Omental fat pad (tissue), 4 donors: ENCODE results near the gene LIFR. TPM values are rescaled to one million over a fixed set of nuclear protein-coding genes. Genes with fewer than 3 reads are reported as not detected.
A peak's percentile ranks its signal among the peaks of the same experiment; 100 is the strongest.
"Not testable (repeated sequence)": the region's sequence is repeated elsewhere in the genome, so short reads cannot be mapped to it uniquely, and the experiment has no call there.

Experiments used
- ATAC-seq: fragments of 150-250 bp; one replicate; pipeline ENCODE4 v1.9.1; 2016; ENCODE audit warnings: mild to moderate bottlenecking, moderate library complexity; ENCODE audit not compliant: low FRiP score
- DNase-seq: peaks from one replicate; pipeline ENCODE4 v3.0.0-alpha.2; 2019; ENCODE audit warnings: low spot score
- total RNA-seq, 4 donors: library from RNA; depleted of rRNA; stranded (reverse); fragments of >200 nt; gene quantifications; one replicate each; pipeline ENCODE4 v1.1.0, GENCODE V29; 2016
- TF ChIP-seq, protein P1 (sequence below), 3 donors: fragments of 450-650 bp; IDR thresholded peaks; one replicate each; pipeline ENCODE4 v1.5.1; 2016 to 2017; ENCODE audit warnings: antibody characterized with exemption in 3 of 3, mild to moderate bottlenecking in 3 of 3, moderate library complexity in 2 of 3

LIFR gene
- total RNA-seq, 4 donors from 2014 or later: 95.9 to 388 (median 126) TPM

DNA sequence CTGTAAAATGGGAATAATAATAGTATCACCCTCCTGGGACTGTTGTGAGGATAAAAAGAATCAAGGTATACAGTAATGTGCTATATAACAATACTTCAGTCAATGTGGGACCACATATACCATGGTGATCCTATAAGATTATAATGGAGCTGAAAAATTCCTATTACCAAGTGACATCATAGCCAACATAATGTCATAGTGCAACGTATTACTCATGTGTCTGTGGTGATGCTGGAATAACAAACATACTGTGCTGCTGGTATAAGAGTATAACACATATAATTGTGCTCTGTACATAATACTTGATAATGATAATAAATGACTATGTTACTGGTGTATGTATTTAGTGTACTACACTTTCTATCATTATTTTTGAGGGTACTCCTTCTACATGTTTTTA, 38.1 kb downstream of the LIFR start:
- ATAC-seq (no peak), DNase-seq (no peak)
- TF ChIP-seq, protein P1, sequence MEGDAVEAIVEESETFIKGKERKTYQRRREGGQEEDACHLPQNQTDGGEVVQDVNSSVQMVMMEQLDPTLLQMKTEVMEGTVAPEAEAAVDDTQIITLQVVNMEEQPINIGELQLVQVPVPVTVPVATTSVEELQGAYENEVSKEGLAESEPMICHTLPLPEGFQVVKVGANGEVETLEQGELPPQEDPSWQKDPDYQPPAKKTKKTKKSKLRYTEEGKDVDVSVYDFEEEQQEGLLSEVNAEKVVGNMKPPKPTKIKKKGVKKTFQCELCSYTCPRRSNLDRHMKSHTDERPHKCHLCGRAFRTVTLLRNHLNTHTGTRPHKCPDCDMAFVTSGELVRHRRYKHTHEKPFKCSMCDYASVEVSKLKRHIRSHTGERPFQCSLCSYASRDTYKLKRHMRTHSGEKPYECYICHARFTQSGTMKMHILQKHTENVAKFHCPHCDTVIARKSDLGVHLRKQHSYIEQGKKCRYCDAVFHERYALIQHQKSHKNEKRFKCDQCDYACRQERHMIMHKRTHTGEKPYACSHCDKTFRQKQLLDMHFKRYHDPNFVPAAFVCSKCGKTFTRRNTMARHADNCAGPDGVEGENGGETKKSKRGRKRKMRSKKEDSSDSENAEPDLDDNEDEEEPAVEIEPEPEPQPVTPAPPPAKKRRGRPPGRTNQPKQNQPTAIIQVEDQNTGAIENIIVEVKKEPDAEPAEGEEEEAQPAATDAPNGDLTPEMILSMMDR (IDR thresholded peaks at IDR 0.05): no peak

DNA sequence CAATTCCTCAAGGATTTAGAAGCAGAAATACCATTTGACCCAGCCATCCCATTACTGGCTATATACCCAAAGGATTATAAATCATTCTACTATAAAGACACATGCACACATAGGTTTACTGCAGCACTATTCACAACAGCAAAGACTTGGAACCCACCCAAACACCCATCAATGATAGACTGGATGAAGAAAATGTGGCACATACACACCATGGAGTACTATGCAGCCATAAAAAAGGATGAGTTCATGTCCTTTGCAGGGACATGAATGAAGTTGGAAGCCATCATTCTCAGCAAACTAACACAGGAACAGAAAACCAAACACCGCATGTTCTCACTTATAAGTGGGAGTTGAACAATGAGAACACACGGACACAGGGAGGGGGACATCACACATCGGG, 39.8 kb downstream of the LIFR start:
- not testable (repeated sequence) for ATAC-seq, DNase-seq

DNA sequence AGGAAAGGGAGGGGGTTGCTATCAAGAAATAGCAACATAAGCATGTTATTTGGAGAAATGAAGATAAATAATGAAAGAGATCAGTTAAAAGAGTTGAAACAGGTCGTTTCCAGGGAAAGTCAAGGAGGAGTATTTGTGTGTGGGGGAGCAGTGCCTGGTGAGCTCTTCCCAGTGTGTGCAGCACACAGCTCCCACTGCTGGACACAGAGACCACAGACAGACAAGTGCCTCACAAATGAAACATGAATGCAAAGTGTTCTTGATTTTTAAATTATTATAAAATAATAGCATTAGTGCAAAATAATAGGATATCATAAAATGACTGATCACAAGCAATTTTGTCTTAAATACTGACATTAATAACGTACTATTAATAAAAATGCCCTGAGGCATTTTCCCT, 40.8 kb downstream of the LIFR start:
- DNase-seq (no peak), ATAC-seq (no peak)
- TF ChIP-seq, protein P1 (IDR thresholded peaks at IDR 0.05): no peak

DNA sequence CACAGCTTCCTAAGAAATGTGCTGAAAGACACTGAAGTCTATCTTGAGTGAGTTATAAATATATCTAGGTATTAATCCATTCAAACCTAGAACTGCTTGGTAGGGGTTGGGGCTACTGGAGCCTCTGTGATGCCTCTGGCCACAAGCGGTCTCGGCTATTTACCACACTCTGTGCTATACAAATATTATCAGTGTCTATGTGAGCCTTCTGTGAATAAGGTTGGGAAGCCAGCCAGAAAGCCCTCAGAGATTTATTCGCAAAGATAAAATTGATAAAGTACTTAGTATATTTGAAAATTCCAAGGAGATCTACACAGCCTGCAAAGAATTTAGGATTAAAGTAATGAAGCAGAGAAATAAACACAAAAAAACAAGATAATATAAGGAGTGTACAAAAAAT, 41.4 kb downstream of the LIFR start:
- TF ChIP-seq, protein P1 (IDR thresholded peaks at IDR 0.05): no peak
- no peak for DNase-seq
- no peak for ATAC-seq

DNA sequence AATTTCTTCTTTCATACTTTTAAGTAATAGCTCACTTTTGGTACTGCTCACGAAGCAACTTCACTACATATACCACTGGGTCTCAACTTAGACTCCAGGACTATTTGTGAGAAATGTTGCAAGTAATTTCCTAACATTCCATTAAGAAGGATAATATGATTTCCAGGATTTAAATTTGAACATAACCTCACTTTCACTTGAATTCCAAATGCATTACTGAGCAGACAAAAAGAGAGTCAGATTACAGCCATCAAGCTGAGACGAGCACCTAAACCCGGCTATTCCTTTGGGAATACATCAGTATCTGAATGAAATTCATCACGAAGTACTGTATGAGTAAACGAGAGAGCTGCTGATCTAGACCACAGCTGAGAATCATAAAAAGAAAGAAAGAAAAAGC, 47.3 kb downstream of the LIFR start:
- no peak for DNase-seq
- ATAC-seq: peak; percentile 91
- TF ChIP-seq, protein P1 (IDR thresholded peaks at IDR 0.05): no peak

DNA sequence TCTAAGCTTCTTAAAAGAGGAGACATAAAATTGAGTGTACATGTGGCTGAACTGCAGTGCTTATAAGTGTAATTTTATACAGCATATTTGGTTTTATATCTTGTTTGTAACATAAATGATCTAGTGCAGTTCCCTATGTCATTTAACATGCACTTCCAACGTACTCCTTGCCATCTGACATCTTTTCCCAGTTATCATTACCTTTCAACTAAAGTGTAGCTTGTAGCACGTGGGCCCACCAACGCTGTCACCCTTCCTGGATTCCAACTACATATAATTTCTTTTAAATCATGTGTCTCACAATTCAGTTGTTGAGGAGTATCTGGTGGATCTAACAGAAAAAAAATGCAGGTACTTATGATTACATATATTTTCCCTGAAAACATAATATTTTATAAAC, 50.1 kb downstream of the LIFR start:
- ATAC-seq (no peak), DNase-seq (no peak)
- TF ChIP-seq, protein P1 (IDR thresholded peaks at IDR 0.05): no peak

DNA sequence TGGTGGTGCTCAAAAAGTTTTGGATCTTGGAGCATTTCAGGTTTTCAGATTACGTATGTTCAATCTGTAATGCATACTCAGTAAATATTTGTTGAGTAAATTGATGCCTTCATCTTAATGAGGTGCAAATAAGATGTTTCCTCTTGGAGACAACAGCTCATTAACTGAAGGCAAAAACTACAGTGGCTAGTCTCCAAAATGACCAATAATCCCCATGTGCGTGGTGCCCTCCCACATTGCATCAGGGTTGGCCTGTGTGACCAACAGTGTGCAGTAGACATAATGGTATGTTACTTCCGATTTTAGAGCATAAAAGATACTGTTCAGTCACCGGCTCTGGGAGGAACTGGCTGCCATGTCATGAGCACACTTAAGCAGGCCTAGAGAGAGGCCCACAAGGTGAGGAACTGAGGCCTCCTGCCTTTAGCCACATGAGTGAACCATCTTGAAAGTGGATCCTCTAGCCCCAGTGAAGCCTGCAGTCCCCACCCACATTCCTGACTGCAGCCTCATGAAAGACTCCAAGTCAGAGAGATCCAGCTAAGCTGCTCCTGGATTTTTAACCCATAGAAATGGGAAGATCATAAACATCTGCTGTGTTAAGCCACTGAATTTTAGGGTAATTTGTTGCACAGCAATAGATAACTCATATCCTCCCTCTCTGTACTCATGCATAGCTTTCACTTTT, 55.7 kb downstream of the LIFR start:
- ATAC-seq (no peak), DNase-seq (no peak)
- TF ChIP-seq, protein P1 (IDR thresholded peaks at IDR 0.05): no peak
